ENCODE measurements around the gene TXN2.
"Not testable (repeated sequence)": the region's sequence is repeated elsewhere in the genome, so short reads cannot be mapped to it uniquely, and the experiment has no call there.

Gene TXN2

GRCh38 chr22:36454916-36455570, 26.4 kb downstream of the TXN2 start:
- H3K9me3 Mint-ChIP-seq = no peaks in the 10 kb centered on the region
- H3K27me3 Mint-ChIP-seq (ENCODE audit: low read depth, poor library complexity) = no peaks in the 10 kb centered on the region
- peaks cover 37% of the 10 kb centered on the region for H3K4me1 Mint-ChIP-seq
- peak overlapping the region; percentile 54 for H3K4me3 Mint-ChIP-seq
- peak; percentile 96 for DNase-seq
- no peak overlapping the region for H3K27ac Mint-ChIP-seq
- H3K36me3 Mint-ChIP-seq (ENCODE audit: low read depth) = no peaks in the 10 kb centered on the region
- no peak for TF ChIP-seq CTCF (IDR thresholded peaks at IDR 0.05)

DNA sequence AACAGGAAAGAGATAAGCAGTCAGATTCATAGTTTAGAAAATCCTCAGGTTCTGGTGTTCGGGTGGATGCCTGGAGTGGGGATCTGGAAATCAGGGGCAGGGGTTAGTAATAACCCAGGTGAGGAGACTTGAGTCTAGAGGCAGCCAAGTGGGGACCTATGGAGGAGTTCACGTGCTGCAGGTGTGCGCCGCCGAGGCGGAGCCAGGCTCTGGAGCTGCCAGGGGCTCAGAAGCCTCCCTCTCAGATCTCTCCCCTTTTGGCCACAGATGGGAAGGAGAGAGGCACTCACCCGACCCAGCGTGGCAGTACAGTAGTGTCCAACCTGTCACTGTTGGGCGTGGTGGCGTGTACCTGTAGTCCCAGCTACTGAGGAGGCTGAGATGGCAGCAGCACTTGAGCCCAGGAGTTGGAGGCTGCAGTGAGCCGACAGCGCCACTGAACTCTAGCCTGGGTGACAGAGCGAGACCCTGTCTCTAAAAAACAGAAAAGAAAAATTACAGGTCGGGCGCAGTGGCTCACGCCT, 27.5 kb downstream of the TXN2 start:
- no peaks in the 10 kb centered on the region for H3K9me3 Mint-ChIP-seq
- H3K27ac Mint-ChIP-seq = no peak overlapping the region
- DNase-seq = no peak
- no peaks in the 10 kb centered on the region for H3K27me3 Mint-ChIP-seq (ENCODE audit: low read depth, poor library complexity)
- H3K36me3 Mint-ChIP-seq (ENCODE audit: low read depth) = no peaks in the 10 kb centered on the region
- no peak for TF ChIP-seq CTCF (IDR thresholded peaks at IDR 0.05)
- H3K4me3 Mint-ChIP-seq = peak overlapping the region; percentile 52
- peaks cover 33% of the 10 kb centered on the region for H3K4me1 Mint-ChIP-seq

DNA sequence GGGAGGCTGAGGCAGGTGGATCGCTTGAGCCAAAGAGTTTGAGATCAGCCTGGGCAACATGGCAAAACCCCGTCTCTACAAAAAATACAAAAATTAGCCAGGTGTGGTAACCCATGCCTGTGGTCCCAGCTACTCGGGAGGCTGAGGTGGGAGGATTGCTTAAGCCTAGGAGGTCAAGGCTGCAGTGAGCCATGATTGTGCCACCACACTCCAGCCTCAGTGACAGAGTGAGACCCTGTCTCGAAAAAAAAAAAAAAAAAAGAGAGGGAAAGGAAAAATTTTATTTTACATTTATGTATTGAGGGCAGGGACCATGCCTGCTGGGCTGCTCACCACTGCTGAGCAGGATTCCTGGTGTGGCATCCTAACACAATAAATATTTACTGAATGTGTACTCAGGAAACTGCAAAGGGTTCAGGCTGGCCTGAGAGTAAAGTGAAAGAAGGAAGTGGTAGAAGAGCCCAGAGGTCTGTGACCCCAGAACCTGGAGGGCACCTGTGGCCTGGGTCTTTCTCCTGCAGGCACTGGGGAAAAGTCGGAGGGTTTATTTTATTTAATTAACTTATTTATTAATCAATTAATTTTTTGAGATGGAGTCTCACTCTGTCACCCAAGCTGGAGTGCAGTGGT, 28.3 kb downstream of the TXN2 start:
- not testable (repeated sequence) for H3K9me3 Mint-ChIP-seq; DNase-seq; H3K36me3 Mint-ChIP-seq (ENCODE audit: low read depth); H3K27me3 Mint-ChIP-seq (ENCODE audit: low read depth, poor library complexity)
- H3K4me1 Mint-ChIP-seq = peaks cover 29% of the 10 kb centered on the region
- H3K4me3 Mint-ChIP-seq = peak overlapping the region; percentile 25
- H3K27ac Mint-ChIP-seq = peak overlapping the region; percentile 42

DNA sequence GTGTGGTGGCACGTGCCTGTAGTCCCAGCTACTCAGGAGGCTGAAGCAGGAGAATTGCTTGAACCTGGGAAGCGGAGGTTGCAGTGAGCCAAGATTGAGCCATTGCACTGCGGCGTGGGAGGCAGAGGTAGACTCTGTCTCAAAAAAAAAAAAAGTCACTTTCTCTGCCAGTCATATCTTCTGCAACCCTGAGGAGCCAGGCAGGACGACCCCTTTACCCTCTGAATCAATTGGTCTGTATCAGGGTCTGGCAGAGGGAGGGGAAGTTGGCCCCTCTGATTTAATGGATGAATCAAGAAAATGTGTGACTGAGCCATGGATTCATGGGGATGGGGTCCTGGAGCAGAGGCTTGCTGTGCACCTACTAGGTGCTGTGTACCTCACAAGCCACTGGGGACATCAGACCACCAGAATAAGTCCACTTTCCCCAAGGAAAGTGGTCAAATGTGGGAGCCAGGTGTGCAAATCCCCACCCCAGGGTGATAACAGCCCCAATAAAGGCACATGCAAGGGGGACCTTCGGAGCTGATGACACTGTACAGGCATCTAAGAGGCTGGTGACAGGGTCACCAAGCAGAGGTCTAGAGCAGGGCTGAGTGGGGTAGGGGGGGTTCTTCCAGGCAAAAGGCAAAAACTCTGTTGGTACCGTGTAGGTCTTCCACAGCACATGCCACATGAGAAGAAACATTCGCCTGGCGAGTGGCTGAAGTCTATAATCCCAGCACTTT, 29.0 kb downstream of the TXN2 start:
- H3K36me3 Mint-ChIP-seq (ENCODE audit: low read depth) = no peaks in the 10 kb centered on the region
- H3K4me1 Mint-ChIP-seq = peaks cover 29% of the 10 kb centered on the region
- TF ChIP-seq CTCF (IDR thresholded peaks at IDR 0.05) = no peak
- DNase-seq = no peak
- no peak overlapping the region for H3K27ac Mint-ChIP-seq
- no peak overlapping the region for H3K4me3 Mint-ChIP-seq
- H3K27me3 Mint-ChIP-seq (ENCODE audit: low read depth, poor library complexity) = no peaks in the 10 kb centered on the region
- no peaks in the 10 kb centered on the region for H3K9me3 Mint-ChIP-seq

DNA sequence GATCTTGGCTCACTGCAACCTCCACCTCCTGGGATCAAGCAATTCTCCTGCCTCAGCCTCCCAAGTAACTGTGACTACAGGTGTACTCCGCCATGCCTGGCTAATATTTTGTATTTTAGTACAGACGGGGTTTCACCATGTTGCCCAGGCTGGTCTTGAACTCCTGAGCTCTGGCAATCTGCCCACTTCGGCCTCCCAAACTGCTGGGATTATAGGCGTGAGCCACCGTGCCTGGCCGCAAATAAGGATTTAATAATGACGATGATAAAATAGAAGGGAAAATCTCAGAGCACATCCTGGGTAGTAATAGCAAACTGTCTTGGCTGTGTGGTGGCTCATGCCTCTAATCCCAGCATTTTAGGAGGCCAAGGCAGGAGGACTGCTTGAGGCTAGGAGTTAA, 30.5 kb downstream of the TXN2 start:
- not testable (repeated sequence) for H3K27me3 Mint-ChIP-seq (ENCODE audit: low read depth, poor library complexity); H3K36me3 Mint-ChIP-seq (ENCODE audit: low read depth); DNase-seq; H3K4me3 Mint-ChIP-seq; H3K9me3 Mint-ChIP-seq; H3K27ac Mint-ChIP-seq
- peaks cover 23% of the 10 kb centered on the region for H3K4me1 Mint-ChIP-seq

GRCh38 chr22:36449596-36450175, 31.8 kb downstream of the TXN2 start:
- H3K9me3 Mint-ChIP-seq = peaks cover 7% of the 10 kb centered on the region
- TF ChIP-seq CTCF (IDR thresholded peaks at IDR 0.05) = no peak
- no peak overlapping the region for H3K27ac Mint-ChIP-seq
- no peaks in the 10 kb centered on the region for H3K27me3 Mint-ChIP-seq (ENCODE audit: low read depth, poor library complexity)
- H3K4me1 Mint-ChIP-seq = peaks cover 19% of the 10 kb centered on the region
- H3K36me3 Mint-ChIP-seq (ENCODE audit: low read depth) = no peaks in the 10 kb centered on the region
- no peak for DNase-seq
- H3K4me3 Mint-ChIP-seq = no peak overlapping the region

All from nephron progenitor cell (in vitro differentiated cells).